Measurements from ENCODE around the gene FAM118A. TPM values are rescaled to one million over a fixed set of nuclear protein-coding genes. Genes with fewer than 3 reads are reported as not detected.
A peak's percentile ranks its signal among the peaks of the same experiment; 100 is the strongest.

Gene FAM118A
- polyA plus RNA-seq, 1 experiment: 18.8 TPM

DNA sequence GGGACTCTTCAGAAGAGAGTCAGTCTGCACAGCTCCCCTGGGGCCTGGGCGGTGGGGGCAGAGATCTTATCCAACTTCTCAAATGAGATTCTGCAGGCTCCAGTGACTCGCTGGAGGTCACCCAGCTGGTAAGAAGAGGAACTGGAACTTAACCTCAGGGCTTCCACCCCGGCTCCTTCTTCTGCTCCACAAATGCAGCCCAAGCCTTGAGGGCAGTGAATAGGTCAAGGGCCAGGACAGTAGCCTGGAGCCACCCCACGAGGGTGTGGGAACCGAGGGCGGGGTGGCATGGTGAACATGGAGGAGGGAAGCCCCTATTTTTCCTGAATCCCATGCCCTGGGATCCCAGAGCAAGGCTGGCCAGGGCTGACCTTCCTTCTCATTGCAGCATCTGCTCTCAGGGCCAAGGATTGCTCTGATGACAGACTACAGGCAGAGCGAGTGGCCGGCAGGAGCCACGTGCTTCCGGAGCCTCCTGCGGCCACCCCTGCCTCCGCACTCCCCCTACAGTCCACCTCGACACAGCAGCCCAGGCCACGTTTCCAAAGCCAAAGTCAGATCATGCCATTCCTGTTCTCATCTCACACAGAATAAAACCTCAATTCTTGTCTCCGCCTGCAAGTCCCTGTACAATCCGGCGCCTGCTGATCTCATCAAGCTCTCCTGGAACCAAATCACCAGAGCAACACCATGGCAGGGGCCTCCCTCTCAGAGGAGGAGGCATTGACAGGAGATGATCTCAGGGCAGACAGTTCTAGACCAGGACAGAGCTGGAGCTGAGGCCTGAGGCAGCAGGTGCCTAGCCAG lies 46.1 kb upstream of the FAM118A start:
- H3K27me3 ChIP-seq (ENCODE audit: control insufficient read depth, insufficient read depth, low read length): no peaks in the 10 kb centered on the region
- H3K36me3 ChIP-seq (ENCODE audit: control insufficient read depth, insufficient read depth, low read length): no peaks in the 10 kb centered on the region
- ChIA-PET CTCF (interaction anchor here (0.7 to 4.8 kb wide), 9 partner anchors 11 to 168 kb away, joined by 3 to 56 read pairs (median 3); no protein-coding TSS in a partner anchor), POLR2A (no interaction called here)
- DNase-seq (ENCODE audit: low read depth): no peak
- TF ChIP-seq, protein P1, sequence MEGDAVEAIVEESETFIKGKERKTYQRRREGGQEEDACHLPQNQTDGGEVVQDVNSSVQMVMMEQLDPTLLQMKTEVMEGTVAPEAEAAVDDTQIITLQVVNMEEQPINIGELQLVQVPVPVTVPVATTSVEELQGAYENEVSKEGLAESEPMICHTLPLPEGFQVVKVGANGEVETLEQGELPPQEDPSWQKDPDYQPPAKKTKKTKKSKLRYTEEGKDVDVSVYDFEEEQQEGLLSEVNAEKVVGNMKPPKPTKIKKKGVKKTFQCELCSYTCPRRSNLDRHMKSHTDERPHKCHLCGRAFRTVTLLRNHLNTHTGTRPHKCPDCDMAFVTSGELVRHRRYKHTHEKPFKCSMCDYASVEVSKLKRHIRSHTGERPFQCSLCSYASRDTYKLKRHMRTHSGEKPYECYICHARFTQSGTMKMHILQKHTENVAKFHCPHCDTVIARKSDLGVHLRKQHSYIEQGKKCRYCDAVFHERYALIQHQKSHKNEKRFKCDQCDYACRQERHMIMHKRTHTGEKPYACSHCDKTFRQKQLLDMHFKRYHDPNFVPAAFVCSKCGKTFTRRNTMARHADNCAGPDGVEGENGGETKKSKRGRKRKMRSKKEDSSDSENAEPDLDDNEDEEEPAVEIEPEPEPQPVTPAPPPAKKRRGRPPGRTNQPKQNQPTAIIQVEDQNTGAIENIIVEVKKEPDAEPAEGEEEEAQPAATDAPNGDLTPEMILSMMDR (IDR thresholded peaks at IDR 0.05; ENCODE audit: insufficient read depth, low read depth, low read length): peak; percentile 93
- H3K4me3 ChIP-seq (ENCODE audit: low read depth, low read length): no peak overlapping the region

- Histone ChIP-seq H3K4me3 (ENCODE audit: low read depth, low read length) (no peak overlapping the region), H3K27me3 (ENCODE audit: control insufficient read depth, insufficient read depth, low read length) (peaks cover 5% of the 10 kb centered on the region), H3K36me3 (ENCODE audit: control insufficient read depth, insufficient read depth, low read length) (no peaks in the 10 kb centered on the region)
- POLR2A ChIA-PET: no interaction called here
- no peak for DNase-seq (ENCODE audit: low read depth)
- CTCF ChIA-PET: interaction anchor here (1.1 kb wide), 1 partner anchor 20 kb away, joined by 3 read pairs; no protein-coding TSS in a partner anchor
- TF ChIP-seq, protein P1 (IDR thresholded peaks at IDR 0.05; ENCODE audit: insufficient read depth, low read depth, low read length): no peak
These were observed 44.2 kb upstream of the FAM118A start for GRCh38 chr22:45265535-45265934.

- POLR2A ChIA-PET: interaction anchor here (0.6 kb wide), 1 partner anchor 22 kb away, joined by 6 read pairs; no protein-coding TSS in a partner anchor
These were observed 41.4 kb upstream of the FAM118A start for GRCh38 chr22:45268167-45268957.

DNA sequence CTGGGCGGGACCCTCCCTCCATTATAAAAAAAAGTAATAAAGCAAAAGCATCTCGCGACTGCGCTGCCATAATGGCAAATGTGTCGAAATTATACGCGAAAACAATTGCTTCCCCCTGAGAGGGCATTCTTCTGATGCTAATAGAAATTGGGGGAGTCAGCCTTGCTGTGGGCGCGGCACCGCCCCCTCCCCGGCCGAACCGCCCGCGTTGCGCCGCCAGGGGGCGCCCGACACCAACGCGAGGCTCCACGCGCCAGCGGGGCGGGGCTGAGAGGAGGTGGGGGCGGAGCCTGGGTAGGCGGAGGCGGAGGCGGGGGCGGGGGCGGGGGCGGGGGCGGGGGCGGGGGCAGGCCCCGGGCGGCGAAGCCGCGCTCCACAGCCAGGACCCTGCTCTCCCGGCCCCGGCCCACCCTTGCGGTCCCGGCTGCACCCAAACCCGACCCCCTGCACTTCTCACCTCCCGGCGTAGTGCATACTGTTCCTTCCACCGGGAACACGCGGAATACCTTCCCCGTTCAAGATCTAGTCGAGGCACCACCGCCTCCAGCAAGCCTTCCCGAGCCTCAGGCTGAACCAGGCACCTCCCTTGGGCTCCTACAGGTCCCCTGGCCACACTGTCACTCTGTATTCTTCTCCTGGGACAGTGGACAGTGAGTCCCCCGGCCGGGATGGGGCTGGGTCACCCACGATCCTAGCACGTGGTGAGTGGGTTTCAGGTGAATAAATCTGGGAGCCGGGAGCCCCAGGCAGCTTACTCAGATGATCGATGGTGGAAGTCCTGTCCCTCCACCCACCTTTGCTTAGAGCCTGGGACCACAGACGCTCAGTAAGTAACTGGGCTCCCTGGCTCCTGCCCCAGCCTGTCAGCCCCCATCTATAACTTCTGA lies 40.5 kb upstream of the FAM118A start:
- ChIA-PET CTCF (interaction anchor here (0.7 to 2.2 kb wide), 7 partner anchors 57 to 285 kb away, joined by 3 to 4 read pairs (median 3); no protein-coding TSS in a partner anchor), POLR2A (no interaction called here)
- Histone ChIP-seq H3K27me3 (ENCODE audit: control insufficient read depth, insufficient read depth, low read length) (peaks cover 6% of the 10 kb centered on the region), H3K4me3 (ENCODE audit: low read depth, low read length) (peak overlapping the region; percentile 54), H3K36me3 (ENCODE audit: control insufficient read depth, insufficient read depth, low read length) (no peaks in the 10 kb centered on the region)
- no peak for DNase-seq (ENCODE audit: low read depth)
- TF ChIP-seq, protein P1 (IDR thresholded peaks at IDR 0.05; ENCODE audit: insufficient read depth, low read depth, low read length): peak; percentile 48

More at GRCh38 chr22:45268167-45268957, 41.4 kb upstream of the FAM118A start:
- H3K36me3 ChIP-seq (ENCODE audit: control insufficient read depth, insufficient read depth, low read length): no peaks in the 10 kb centered on the region
- TF ChIP-seq, protein P1 (IDR thresholded peaks at IDR 0.05; ENCODE audit: insufficient read depth, low read depth, low read length): no peak
- H3K4me3 ChIP-seq (ENCODE audit: low read depth, low read length): peak overlapping the region; percentile 54
- CTCF ChIA-PET: interaction anchor here (0.6 to 2.2 kb wide), 10 partner anchors 16 to 285 kb away, joined by 3 to 11 read pairs (median 4); no protein-coding TSS in a partner anchor
- peaks cover 6% of the 10 kb centered on the region for H3K27me3 ChIP-seq (ENCODE audit: control insufficient read depth, insufficient read depth, low read length)
- DNase-seq (ENCODE audit: low read depth): no peak
